ENCODE results near the gene EHMT1. TPM values are rescaled to one million over a fixed set of nuclear protein-coding genes. Genes with fewer than 3 reads are reported as not detected.

Gene EHMT1
- total RNA-seq, 1 donor from 2014 or later, result 64.5 TPM

DNA sequence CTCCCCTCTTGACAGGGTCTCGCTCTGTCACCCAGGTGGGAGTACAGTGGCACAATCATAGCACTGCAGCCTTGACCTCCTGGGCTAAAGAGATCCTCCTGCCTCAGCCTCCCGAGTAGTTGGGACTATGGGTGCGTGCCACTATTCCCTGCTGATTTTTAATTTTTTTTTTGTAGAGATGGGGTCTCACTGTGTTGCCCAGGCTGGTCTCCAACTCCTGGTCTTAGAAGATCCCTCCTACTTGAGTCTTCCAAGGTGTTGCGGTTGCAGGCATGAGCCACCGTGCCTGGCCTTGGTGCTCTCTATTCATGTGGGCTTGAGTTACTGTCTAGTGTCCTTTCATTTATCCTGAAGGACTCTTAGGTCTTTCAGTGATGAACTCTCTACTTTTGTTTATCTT is 24.1 kb downstream of the EHMT1 start:
- no peaks in the 10 kb centered on the region for H3K9me3 Mint-ChIP-seq (ENCODE audit: unreplicated experiment)
- H3K4me1 ChIP-seq (ENCODE audit: insufficient read depth, low read length), result no peaks in the 10 kb centered on the region
- TF ChIP-seq, protein P1, sequence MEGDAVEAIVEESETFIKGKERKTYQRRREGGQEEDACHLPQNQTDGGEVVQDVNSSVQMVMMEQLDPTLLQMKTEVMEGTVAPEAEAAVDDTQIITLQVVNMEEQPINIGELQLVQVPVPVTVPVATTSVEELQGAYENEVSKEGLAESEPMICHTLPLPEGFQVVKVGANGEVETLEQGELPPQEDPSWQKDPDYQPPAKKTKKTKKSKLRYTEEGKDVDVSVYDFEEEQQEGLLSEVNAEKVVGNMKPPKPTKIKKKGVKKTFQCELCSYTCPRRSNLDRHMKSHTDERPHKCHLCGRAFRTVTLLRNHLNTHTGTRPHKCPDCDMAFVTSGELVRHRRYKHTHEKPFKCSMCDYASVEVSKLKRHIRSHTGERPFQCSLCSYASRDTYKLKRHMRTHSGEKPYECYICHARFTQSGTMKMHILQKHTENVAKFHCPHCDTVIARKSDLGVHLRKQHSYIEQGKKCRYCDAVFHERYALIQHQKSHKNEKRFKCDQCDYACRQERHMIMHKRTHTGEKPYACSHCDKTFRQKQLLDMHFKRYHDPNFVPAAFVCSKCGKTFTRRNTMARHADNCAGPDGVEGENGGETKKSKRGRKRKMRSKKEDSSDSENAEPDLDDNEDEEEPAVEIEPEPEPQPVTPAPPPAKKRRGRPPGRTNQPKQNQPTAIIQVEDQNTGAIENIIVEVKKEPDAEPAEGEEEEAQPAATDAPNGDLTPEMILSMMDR (IDR thresholded peaks at IDR 0.05; ENCODE audit: insufficient read depth, low read depth, low read length), result no peak
- TF ChIP-seq EZH2 (IDR thresholded peaks at IDR 0.05; ENCODE audit: insufficient read depth, low read length), result no peak
- H3K36me3 ChIP-seq (ENCODE audit: insufficient read depth, low read length), result no peaks in the 10 kb centered on the region
- H2AFZ ChIP-seq (ENCODE audit: low read depth, low read length), result no peak overlapping the region
- H4K20me1 ChIP-seq (ENCODE audit: insufficient read depth, low read length), result peaks cover 90% of the 10 kb centered on the region
- peaks cover 7% of the 10 kb centered on the region for H3K36me3 Mint-ChIP-seq (ENCODE audit: low read depth, unreplicated experiment)
- no peak overlapping the region for H3K4me3 ChIP-seq (ENCODE audit: insufficient read depth, low read depth, low read length)
- no peak for DNase-seq (ENCODE audit: low read depth)
- peaks cover 96% of the 10 kb centered on the region for H3K79me2 ChIP-seq (ENCODE audit: insufficient read depth, low read length)
- peaks cover 4% of the 10 kb centered on the region for H3K4me1 Mint-ChIP-seq (ENCODE audit: low read depth, unreplicated experiment)
- H3K4me2 ChIP-seq (ENCODE audit: low read length), result no peak overlapping the region
- no peak overlapping the region for H3K27ac ChIP-seq (ENCODE audit: low read depth, low read length)
- H3K27me3 Mint-ChIP-seq (ENCODE audit: low read depth, unreplicated experiment), result no peaks in the 10 kb centered on the region
- H3K9me3 ChIP-seq (ENCODE audit: insufficient read depth, low read depth, low read length), result no peaks in the 10 kb centered on the region
- no peaks in the 10 kb centered on the region for H3K27me3 ChIP-seq (ENCODE audit: insufficient read depth, low read length)
- H3K9ac ChIP-seq (ENCODE audit: low read length), result no peak overlapping the region
- no peak for FAIRE-seq
- no peak overlapping the region for H3K4me3 Mint-ChIP-seq (ENCODE audit: unreplicated experiment)
- no peak overlapping the region for H3K27ac Mint-ChIP-seq (ENCODE audit: unreplicated experiment)

- no peaks in the 10 kb centered on the region for H3K36me3 ChIP-seq (ENCODE audit: insufficient read depth, low read length)
- H3K9ac ChIP-seq (ENCODE audit: low read length), result no peak overlapping the region
- H3K27me3 Mint-ChIP-seq (ENCODE audit: low read depth, unreplicated experiment), result no peaks in the 10 kb centered on the region
- H3K4me3 Mint-ChIP-seq (ENCODE audit: unreplicated experiment), result no peak overlapping the region
- no peak overlapping the region for H3K4me2 ChIP-seq (ENCODE audit: low read length)
- H4K20me1 ChIP-seq (ENCODE audit: insufficient read depth, low read length), result peaks cover 90% of the 10 kb centered on the region
- peaks cover 4% of the 10 kb centered on the region for H3K4me1 Mint-ChIP-seq (ENCODE audit: low read depth, unreplicated experiment)
- no peak overlapping the region for H2AFZ ChIP-seq (ENCODE audit: low read depth, low read length)
- no peak overlapping the region for H3K27ac ChIP-seq (ENCODE audit: low read depth, low read length)
- no peaks in the 10 kb centered on the region for H3K9me3 Mint-ChIP-seq (ENCODE audit: unreplicated experiment)
- H3K4me1 ChIP-seq (ENCODE audit: insufficient read depth, low read length), result no peaks in the 10 kb centered on the region
- H3K9me3 ChIP-seq (ENCODE audit: insufficient read depth, low read depth, low read length), result no peaks in the 10 kb centered on the region
- no peak overlapping the region for H3K27ac Mint-ChIP-seq (ENCODE audit: unreplicated experiment)
- H3K79me2 ChIP-seq (ENCODE audit: insufficient read depth, low read length), result peaks cover 96% of the 10 kb centered on the region
- TF ChIP-seq, protein P1 (IDR thresholded peaks at IDR 0.05; ENCODE audit: insufficient read depth, low read depth, low read length), result no peak
- no peak for TF ChIP-seq EZH2 (IDR thresholded peaks at IDR 0.05; ENCODE audit: insufficient read depth, low read length)
- DNase-seq (ENCODE audit: low read depth) (no peak), FAIRE-seq (no peak)
- H3K36me3 Mint-ChIP-seq (ENCODE audit: low read depth, unreplicated experiment), result peaks cover 9% of the 10 kb centered on the region
- no peaks in the 10 kb centered on the region for H3K27me3 ChIP-seq (ENCODE audit: insufficient read depth, low read length)
- H3K4me3 ChIP-seq (ENCODE audit: insufficient read depth, low read depth, low read length), result no peak overlapping the region
These were observed 25.1 kb downstream of the EHMT1 start for GRCh38 chr9:137643921-137644320.

DNA sequence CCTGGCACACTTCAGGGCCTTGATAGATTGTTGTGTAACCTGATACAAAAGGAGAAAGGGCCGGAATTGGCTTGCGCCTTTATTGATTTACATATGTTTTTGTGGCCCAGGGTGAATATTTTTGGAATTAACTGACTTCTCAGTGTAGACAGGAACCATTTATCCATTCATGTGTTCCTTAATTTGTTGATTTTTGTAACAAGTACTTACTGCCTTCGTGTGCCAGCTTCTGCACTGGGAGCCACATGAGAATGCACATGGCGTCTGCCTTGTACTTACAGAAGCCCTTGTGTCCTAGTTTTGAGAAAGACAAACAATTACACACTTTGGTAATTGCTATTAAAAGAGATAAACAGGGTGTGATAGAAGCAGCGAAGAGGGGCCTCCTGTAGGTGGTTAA is 26.4 kb downstream of the EHMT1 start:
- DNase-seq (ENCODE audit: low read depth) (peak; percentile 10), FAIRE-seq (no peak)
- H3K27me3 Mint-ChIP-seq (ENCODE audit: low read depth, unreplicated experiment), result no peaks in the 10 kb centered on the region
- TF ChIP-seq EZH2 (IDR thresholded peaks at IDR 0.05; ENCODE audit: insufficient read depth, low read length), result no peak
- TF ChIP-seq, protein P1 (IDR thresholded peaks at IDR 0.05; ENCODE audit: insufficient read depth, low read depth, low read length), result no peak
- H3K27me3 ChIP-seq (ENCODE audit: insufficient read depth, low read length), result no peaks in the 10 kb centered on the region
- no peaks in the 10 kb centered on the region for H3K9me3 Mint-ChIP-seq (ENCODE audit: unreplicated experiment)
- no peak overlapping the region for H3K9ac ChIP-seq (ENCODE audit: low read length)
- H3K4me3 Mint-ChIP-seq (ENCODE audit: unreplicated experiment), result no peak overlapping the region
- H3K27ac Mint-ChIP-seq (ENCODE audit: unreplicated experiment), result no peak overlapping the region
- no peak overlapping the region for H3K4me2 ChIP-seq (ENCODE audit: low read length)
- H4K20me1 ChIP-seq (ENCODE audit: insufficient read depth, low read length), result peaks cover 90% of the 10 kb centered on the region
- H3K79me2 ChIP-seq (ENCODE audit: insufficient read depth, low read length), result peaks cover 96% of the 10 kb centered on the region
- no peaks in the 10 kb centered on the region for H3K36me3 ChIP-seq (ENCODE audit: insufficient read depth, low read length)
- H3K4me1 ChIP-seq (ENCODE audit: insufficient read depth, low read length), result no peaks in the 10 kb centered on the region
- no peak overlapping the region for H3K27ac ChIP-seq (ENCODE audit: low read depth, low read length)
- peaks cover 1% of the 10 kb centered on the region for H3K4me1 Mint-ChIP-seq (ENCODE audit: low read depth, unreplicated experiment)
- H2AFZ ChIP-seq (ENCODE audit: low read depth, low read length), result no peak overlapping the region
- no peak overlapping the region for H3K4me3 ChIP-seq (ENCODE audit: insufficient read depth, low read depth, low read length)
- peaks cover 14% of the 10 kb centered on the region for H3K36me3 Mint-ChIP-seq (ENCODE audit: low read depth, unreplicated experiment)
- H3K9me3 ChIP-seq (ENCODE audit: insufficient read depth, low read depth, low read length), result no peaks in the 10 kb centered on the region

Data from astrocyte (in vitro differentiated cells and primary cell).